Measurements from ENCODE around the gene SLC16A5. TPM values are rescaled to one million over a fixed set of nuclear protein-coding genes. Genes with fewer than 3 reads are reported as not detected.

SLC16A5 gene
- total RNA-seq, 1 donor from 2014 or later, result 7.3 TPM

- no peak for DNase-seq (ENCODE audit: low read depth, low spot score)
- Mint-ChIP-seq H3K27me3 (ENCODE audit: low read depth) (peaks cover 2% of the 10 kb centered on the region), H3K4me3 (peak overlapping the region; percentile 58), H3K27ac (ENCODE audit: unreplicated experiment) (no peak overlapping the region), H3K36me3 (ENCODE audit: low read depth) (no peaks in the 10 kb centered on the region), H3K4me1 (peaks cover 21% of the 10 kb centered on the region), H3K9me3 (no peaks in the 10 kb centered on the region)
- TF ChIP-seq CTCF (conservative IDR thresholded peaks at IDR 0.05), result no peak
Observed at GRCh38 chr17:75109046-75109406, 21.3 kb downstream of the SLC16A5 start.

GRCh38 chr17:75109407-75110233, 21.9 kb downstream of the SLC16A5 start, which contains the start of gene ARMC7:
TSS of gene ARMC7 (plus strand) at chr17:75109969. CDS start at chr17:75110289, 320 bp downstream.
- TF ChIP-seq CTCF (conservative IDR thresholded peaks at IDR 0.05), result no peak
- no peaks in the 10 kb centered on the region for H3K36me3 Mint-ChIP-seq (ENCODE audit: low read depth)
- H3K27ac Mint-ChIP-seq (ENCODE audit: unreplicated experiment), result peak within 1 kb of the TSS; percentile 19
- H3K4me3 Mint-ChIP-seq, result peak within 1 kb of the TSS; percentile 88
- no peaks in the 10 kb centered on the region for H3K9me3 Mint-ChIP-seq
- peaks cover 2% of the 10 kb centered on the region for H3K27me3 Mint-ChIP-seq (ENCODE audit: low read depth)
- peak; percentile 87 for DNase-seq (ENCODE audit: low read depth, low spot score)
- H3K4me1 Mint-ChIP-seq, result peaks cover 27% of the 10 kb centered on the region

- Mint-ChIP-seq H3K27ac (ENCODE audit: unreplicated experiment) (no peak overlapping the region), H3K4me3 (peak overlapping the region; percentile 88), H3K27me3 (ENCODE audit: low read depth) (peaks cover 2% of the 10 kb centered on the region), H3K9me3 (no peaks in the 10 kb centered on the region), H3K4me1 (peaks cover 30% of the 10 kb centered on the region), H3K36me3 (ENCODE audit: low read depth) (no peaks in the 10 kb centered on the region)
- DNase-seq (ENCODE audit: low read depth, low spot score), result no peak
- TF ChIP-seq CTCF (conservative IDR thresholded peaks at IDR 0.05), result no peak
Observed at GRCh38 chr17:75110234-75110937, 22.6 kb downstream of the SLC16A5 start.

GRCh38 chr17:75111777-75112335, 24.1 kb downstream of the SLC16A5 start:
- no peak overlapping the region for H3K27ac Mint-ChIP-seq (ENCODE audit: unreplicated experiment)
- no peak for TF ChIP-seq CTCF (conservative IDR thresholded peaks at IDR 0.05)
- H3K27me3 Mint-ChIP-seq (ENCODE audit: low read depth), result peaks cover 2% of the 10 kb centered on the region
- H3K36me3 Mint-ChIP-seq (ENCODE audit: low read depth), result no peaks in the 10 kb centered on the region
- DNase-seq (ENCODE audit: low read depth, low spot score), result no peak
- no peaks in the 10 kb centered on the region for H3K9me3 Mint-ChIP-seq
- H3K4me3 Mint-ChIP-seq, result peak overlapping the region; percentile 69
- H3K4me1 Mint-ChIP-seq, result peaks cover 26% of the 10 kb centered on the region

- Mint-ChIP-seq H3K9me3 (no peaks in the 10 kb centered on the region), H3K27me3 (ENCODE audit: low read depth) (no peaks in the 10 kb centered on the region), H3K4me1 (peaks cover 26% of the 10 kb centered on the region), H3K4me3 (peak overlapping the region; percentile 67), H3K36me3 (ENCODE audit: low read depth) (no peaks in the 10 kb centered on the region), H3K27ac (ENCODE audit: unreplicated experiment) (peak overlapping the region; percentile 88)
- TF ChIP-seq CTCF (conservative IDR thresholded peaks at IDR 0.05), result peak; percentile 97
- peak; percentile 92 for DNase-seq (ENCODE audit: low read depth, low spot score)
Observed at GRCh38 chr17:75113798-75114551, 26.2 kb downstream of the SLC16A5 start.
